Keratinocyte (primary cell): Measurements from ENCODE around the gene TFDP1. TPM values are rescaled to one million over a fixed set of nuclear protein-coding genes. Genes with fewer than 3 reads are reported as not detected.
"Not testable (repeated sequence)": the region's sequence is repeated elsewhere in the genome, so short reads cannot be mapped to it uniquely, and the experiment has no call there.

Experiments
- DNase-seq: peaks from one replicate; pipeline ENCODE4 v3.0.0-alpha.2; 2011; ENCODE audit warnings: low read depth, missing footprints, low spot score
- FAIRE-seq: peaks from 2 replicates; lab custom pipeline; 2011; peaks lifted over from hg19 to GRCh38; lab: Jason Lieb, UNC
- H2AFZ ChIP-seq: 2 replicates; pipeline ENCODE4 v1.6.0; 2012; ENCODE audit warnings: low read length, control low read depth, inconsistent platforms; ENCODE audit not compliant: control insufficient read depth
- H3K27ac ChIP-seq: 2 replicates; pipeline ENCODE4 v1.5.1; 2011; ENCODE audit warnings: low read length; ENCODE audit not compliant: control insufficient read depth, insufficient read depth
- H3K27me3 ChIP-seq: 3 replicates; pipeline ENCODE4 v1.6.0; 2011; ENCODE audit warnings: low read length; ENCODE audit not compliant: control insufficient read depth, insufficient read depth; ENCODE audit errors: extremely low read depth
- H3K36me3 ChIP-seq, 2 experiments: 2 replicates in 1 of 2; 3 replicates in 1 of 2; pipeline ENCODE4 v1.5.1; 2011; ENCODE audit warnings: low read length in 2 of 2, mild to moderate bottlenecking in 1 of 2; ENCODE audit not compliant: control insufficient read depth in 2 of 2, insufficient read depth in 2 of 2; ENCODE audit errors: extremely low read depth in 1 of 2
- H3K4me1 ChIP-seq: 3 replicates; pipeline ENCODE4 v1.5.1; 2011; ENCODE audit warnings: low read length; ENCODE audit not compliant: control insufficient read depth, insufficient read depth; ENCODE audit errors: extremely low read depth
- H3K4me2 ChIP-seq: 3 replicates; pipeline ENCODE4 v1.6.0; 2011; ENCODE audit warnings: low read depth, low read length; ENCODE audit not compliant: control insufficient read depth, insufficient read depth; ENCODE audit errors: extremely low read depth
- H3K4me3 ChIP-seq, 3 experiments: fragments of 200-600 bp in 1 of 3; sonication (generic) in 1 of 3; 2 replicates in 2 of 3; 3 replicates in 1 of 3; pipeline ENCODE4 v1.5.1; 2011 to 2016; ENCODE audit warnings: low read length in 3 of 3, mild to moderate bottlenecking in 3 of 3, control low read depth in 2 of 3, inconsistent platforms in 1 of 3, low read depth in 1 of 3, mixed read lengths in 1 of 3, mixed run types in 1 of 3, moderate library complexity in 1 of 3; ENCODE audit not compliant: control insufficient read depth in 2 of 3, insufficient read depth in 2 of 3; ENCODE audit errors: extremely low read depth in 1 of 3
- H3K79me2 ChIP-seq: 2 replicates; pipeline ENCODE4 v1.6.0; 2012; ENCODE audit warnings: low read length; ENCODE audit not compliant: control insufficient read depth, insufficient read depth
- H3K9ac ChIP-seq: 3 replicates; pipeline ENCODE4 v1.6.0; 2011; ENCODE audit warnings: low read length; ENCODE audit not compliant: control insufficient read depth, insufficient read depth; ENCODE audit errors: extremely low read depth
- H3K9me1 ChIP-seq: 3 replicates; pipeline ENCODE4 v1.6.0; 2011; ENCODE audit warnings: low read length; ENCODE audit not compliant: control insufficient read depth, insufficient read depth; ENCODE audit errors: extremely low read depth
- H3K9me3 ChIP-seq: 2 replicates; pipeline ENCODE4 v1.5.1; 2012; ENCODE audit warnings: low read depth, low read length; ENCODE audit not compliant: control insufficient read depth
- H4K20me1 ChIP-seq: 3 replicates; pipeline ENCODE4 v1.6.0; 2011; ENCODE audit warnings: low read length; ENCODE audit not compliant: control insufficient read depth, insufficient read depth; ENCODE audit errors: extremely low read depth
- EZH2 ChIP-seq: IDR thresholded peaks from one replicate; pipeline ENCODE4 v1.6.1; 2012; ENCODE audit warnings: inconsistent platforms, mild to moderate bottlenecking, low read length, moderate library complexity
- dilution Hi-C: fragments of 300-500 bp; cut with MboI; formaldehyde crosslinking; loops from one replicate; pipeline ENCODE4 v1.7.0; 2020; ENCODE audit warnings: low sequenced_read_pairs; ENCODE audit not compliant: extremely low pct_ligation_motif_present
- polyA plus RNA-seq, 5 experiments: library from polyadenylated mRNA; depleted of rRNA in 3 of 5; stranded (reverse) in 3 of 5; stranded (forward) in 1 of 5; unstranded in 1 of 5; fragments of >200 nt; gene quantifications; 1 replicate in 1 of 5; 2 replicates in 3 of 5; 3 replicates in 1 of 5; pipeline versions ENCODE4 v1.2.1 to v1.2.3, GENCODE V29; 2011 to 2012; ENCODE audit warnings: missing spikeins in 2 of 5, low read depth in 1 of 5, low replicate concordance in 1 of 5
- TF ChIP-seq, protein P1 (sequence below), 3 experiments: IDR thresholded peaks in 1 of 3; conservative IDR thresholded peaks in 1 of 3; optimal IDR thresholded peaks in 1 of 3; 2 replicates in 2 of 3; 3 replicates in 1 of 3; pipeline versions ENCODE3 to v1.5.1; 2011; ENCODE audit warnings: low read length in 3 of 3, mild to moderate bottlenecking in 3 of 3, moderate library complexity in 2 of 3, control low read depth in 1 of 3, inconsistent platforms in 1 of 3; ENCODE audit not compliant: insufficient read depth in 2 of 3; ENCODE audit errors: extremely low read depth in 1 of 3

Gene TFDP1
- polyA plus RNA-seq, 1 donor (not counting 4 experiments of a cell fraction or from before 2014, with no cell fraction given): 105 TPM

DNA sequence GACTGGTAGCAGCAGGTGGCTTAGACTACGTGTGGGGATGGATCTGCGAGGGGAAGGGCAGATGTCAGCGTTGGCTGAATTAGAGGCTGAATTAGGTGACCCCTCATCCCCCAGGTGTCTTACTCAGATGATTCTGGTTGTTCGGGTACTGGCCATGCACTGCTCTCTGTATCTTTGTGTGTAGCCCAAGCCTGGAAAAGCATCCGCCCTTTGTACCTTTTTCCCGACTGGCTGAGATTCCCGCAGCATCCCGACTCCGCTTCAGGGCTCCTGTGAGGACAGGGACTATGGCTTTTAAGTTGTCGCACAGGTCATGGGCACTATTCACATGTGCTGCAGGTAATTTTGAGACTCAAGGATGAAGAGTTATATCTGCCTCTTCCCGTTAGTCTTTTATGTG, 7.2 kb downstream of the TFDP1 start:
- Histone ChIP-seq H3K4me1 (no peaks in the 10 kb centered on the region), H3K9me3 (no peaks in the 10 kb centered on the region), H3K9ac (no peak overlapping the region), H3K9me1 (no peaks in the 10 kb centered on the region), H3K36me3 (peaks cover 31 to 32% of the 10 kb centered on the region in 2 experiments), H3K27me3 (no peaks in the 10 kb centered on the region), H3K4me2 (no peak overlapping the region), H3K4me3 (no peak overlapping the region), H3K27ac (no peak overlapping the region), H2AFZ (no peak overlapping the region), H3K79me2 (peaks cover 96% of the 10 kb centered on the region), H4K20me1 (peaks cover 28% of the 10 kb centered on the region)
- no peak for DNase-seq
- dilution Hi-C loops: no loop called here
- no peak for TF ChIP-seq EZH2
- TF ChIP-seq, protein P1, sequence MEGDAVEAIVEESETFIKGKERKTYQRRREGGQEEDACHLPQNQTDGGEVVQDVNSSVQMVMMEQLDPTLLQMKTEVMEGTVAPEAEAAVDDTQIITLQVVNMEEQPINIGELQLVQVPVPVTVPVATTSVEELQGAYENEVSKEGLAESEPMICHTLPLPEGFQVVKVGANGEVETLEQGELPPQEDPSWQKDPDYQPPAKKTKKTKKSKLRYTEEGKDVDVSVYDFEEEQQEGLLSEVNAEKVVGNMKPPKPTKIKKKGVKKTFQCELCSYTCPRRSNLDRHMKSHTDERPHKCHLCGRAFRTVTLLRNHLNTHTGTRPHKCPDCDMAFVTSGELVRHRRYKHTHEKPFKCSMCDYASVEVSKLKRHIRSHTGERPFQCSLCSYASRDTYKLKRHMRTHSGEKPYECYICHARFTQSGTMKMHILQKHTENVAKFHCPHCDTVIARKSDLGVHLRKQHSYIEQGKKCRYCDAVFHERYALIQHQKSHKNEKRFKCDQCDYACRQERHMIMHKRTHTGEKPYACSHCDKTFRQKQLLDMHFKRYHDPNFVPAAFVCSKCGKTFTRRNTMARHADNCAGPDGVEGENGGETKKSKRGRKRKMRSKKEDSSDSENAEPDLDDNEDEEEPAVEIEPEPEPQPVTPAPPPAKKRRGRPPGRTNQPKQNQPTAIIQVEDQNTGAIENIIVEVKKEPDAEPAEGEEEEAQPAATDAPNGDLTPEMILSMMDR (optimal IDR thresholded peaks at IDR 0.05 in 1 of 3, IDR thresholded peaks at IDR 0.05 in 1 of 3, conservative IDR thresholded peaks at IDR 0.05 in 1 of 3; ENCODE audit: extremely low read depth in 1 of 3, insufficient read depth in 2 of 3, low read length in 3 of 3): no peak
- no peak for FAIRE-seq

DNA sequence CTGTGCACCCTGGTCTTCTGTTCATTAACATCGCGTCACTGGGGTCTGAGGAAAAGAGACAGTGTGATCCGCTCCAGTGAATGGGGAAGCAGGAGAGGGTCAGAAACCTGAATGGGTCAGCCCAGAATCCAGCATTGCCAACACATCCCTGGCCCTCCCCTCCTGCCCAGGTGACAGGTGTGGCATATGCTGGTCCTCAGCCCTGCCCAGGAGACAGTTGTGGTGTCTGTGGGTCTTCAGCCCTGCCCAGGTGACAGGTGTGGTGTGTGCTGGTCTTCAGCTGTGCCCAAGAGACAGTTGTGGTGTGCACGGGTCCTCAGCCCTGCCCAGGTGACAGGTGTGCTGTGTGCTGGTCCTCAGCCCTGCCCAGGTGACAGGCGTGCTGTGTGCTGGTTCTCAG, 8.0 kb downstream of the TFDP1 start:
- Histone ChIP-seq H3K9me1 (no peaks in the 10 kb centered on the region), H3K9me3 (no peaks in the 10 kb centered on the region), H4K20me1 (peaks cover 32% of the 10 kb centered on the region), H3K27ac (no peak overlapping the region), H3K4me1 (no peaks in the 10 kb centered on the region), H3K36me3 (peaks cover 31 to 35% of the 10 kb centered on the region in 2 experiments), H3K4me3 (no peak overlapping the region), H3K27me3 (no peaks in the 10 kb centered on the region), H3K4me2 (no peak overlapping the region), H3K79me2 (peaks cover 95% of the 10 kb centered on the region), H2AFZ (no peak overlapping the region), H3K9ac (no peak overlapping the region)
- DNase-seq: no peak
- no peak for FAIRE-seq
- dilution Hi-C loops: no loop called here
- no peak for TF ChIP-seq EZH2
- TF ChIP-seq, protein P1 (optimal IDR thresholded peaks at IDR 0.05 in 1 of 3, IDR thresholded peaks at IDR 0.05 in 1 of 3, conservative IDR thresholded peaks at IDR 0.05 in 1 of 3; ENCODE audit: extremely low read depth in 1 of 3, insufficient read depth in 2 of 3, low read length in 3 of 3): no peak

DNA sequence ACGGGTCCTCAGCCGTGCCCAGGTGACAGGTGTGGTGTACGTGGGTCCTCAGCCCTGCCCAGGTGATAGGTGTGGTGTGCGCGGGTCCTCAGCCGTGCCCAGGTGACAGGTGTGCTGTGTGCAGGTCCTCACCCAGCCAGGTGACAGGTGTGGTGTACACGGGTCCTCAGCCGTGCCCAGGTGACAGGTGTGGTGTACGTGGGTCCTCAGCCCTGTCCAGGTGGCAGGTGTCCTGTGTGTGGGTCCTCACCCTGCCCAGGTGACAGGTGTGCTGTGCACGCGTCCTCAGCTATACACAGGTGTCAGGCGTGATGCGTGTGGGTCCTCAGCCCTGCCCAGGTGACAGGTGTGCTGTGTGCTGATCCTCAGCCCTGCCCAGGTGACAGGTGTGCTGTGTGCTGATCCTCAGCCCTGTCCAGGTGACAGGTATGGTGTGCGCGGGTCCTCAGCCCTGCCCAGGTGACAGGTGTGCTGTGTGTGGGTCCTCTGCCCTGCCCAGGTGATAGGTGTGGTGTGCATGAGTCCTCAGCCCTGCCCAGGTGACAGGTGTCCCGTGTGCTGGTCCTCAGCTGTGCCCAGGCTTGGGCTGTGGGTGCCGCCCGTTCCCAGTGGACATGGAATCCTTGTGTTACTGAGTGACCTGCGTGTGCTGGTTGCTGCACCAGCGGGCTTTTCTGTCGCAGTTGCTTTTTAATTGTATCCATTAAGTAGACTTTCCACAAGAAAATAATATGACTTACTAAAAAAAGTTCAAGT, 9.7 kb downstream of the TFDP1 start:
- H3K9me1 ChIP-seq, H3K27me3 ChIP-seq, H3K4me1 ChIP-seq, DNase-seq, H3K4me2 ChIP-seq, H3K4me3 ChIP-seq, FAIRE-seq, dilution Hi-C loops, H3K9me3 ChIP-seq, H3K27ac ChIP-seq, H2AFZ ChIP-seq, H3K9ac ChIP-seq: not testable (repeated sequence)
- peaks cover 32 to 34% of the 10 kb centered on the region in 2 experiments for H3K36me3 ChIP-seq
- H3K79me2 ChIP-seq: peaks cover 95% of the 10 kb centered on the region
- H4K20me1 ChIP-seq: peaks cover 32% of the 10 kb centered on the region
